H1 (cell line): Measurements from ENCODE around the gene KLHDC8A. TPM values are rescaled to one million over a fixed set of nuclear protein-coding genes. Genes with fewer than 3 reads are reported as not detected.
A peak's percentile ranks its signal among the peaks of the same experiment; 100 is the strongest.

Experiments
- CTCF ChIA-PET: fragments of 300-600 bp; sonication (Branson Sonifier 250); formaldehyde crosslinking; loops from one replicate; lab custom pipeline; 2021; ENCODE audit not compliant: partially characterized antibody; lab: Charles Lee
- POLR2A ChIA-PET: fragments of 300-600 bp; sonication (Branson Sonifier 250); formaldehyde crosslinking; loops from one replicate; lab custom pipeline; 2021; ENCODE audit warnings: inconsistent platforms; ENCODE audit not compliant: partially characterized antibody; lab: Charles Lee
- DNase-seq, 2 experiments: peaks; one replicate each; pipeline versions ENCODE4 v3.0.0 to v3.0.0-alpha.2; 2010 to 2022; ENCODE audit warnings: low spot score in 2 of 2, low read depth in 1 of 2, mixed read lengths in 1 of 2
- FAIRE-seq: peaks from 2 replicates; lab custom pipeline; 2011; peaks lifted over from hg19 to GRCh38; lab: Jason Lieb, UNC
- H2AFZ ChIP-seq: 2 replicates; pipeline ENCODE4 v1.8.1; 2012; ENCODE audit warnings: low read length, inconsistent platforms
- H2AK5ac ChIP-seq: 2 replicates; pipeline ENCODE4 v1.6.1; 2013; ENCODE audit warnings: low read depth, low read length
- H2BK120ac ChIP-seq: replicated peaks from 2 replicates; pipeline ENCODE3; 2013; ENCODE audit warnings: low read depth, low read length, inconsistent platforms
- H2BK12ac ChIP-seq: 2 replicates; pipeline ENCODE4 v1.6.1; 2013; ENCODE audit warnings: low read depth, low read length
- H2BK15ac ChIP-seq: 2 replicates; pipeline ENCODE4 v1.6.1; 2013; ENCODE audit warnings: low read length
- H2BK20ac ChIP-seq: 2 replicates; pipeline ENCODE4 v1.6.1; 2013; ENCODE audit warnings: low read length
- H2BK5ac ChIP-seq: 2 replicates; pipeline ENCODE4 v1.6.1; 2013; ENCODE audit warnings: low read depth, low read length
- H3K14ac ChIP-seq: 2 replicates; pipeline ENCODE4 v1.6.1; 2013; ENCODE audit warnings: inconsistent platforms; ENCODE audit not compliant: insufficient read length
- H3K18ac ChIP-seq: 2 replicates; pipeline ENCODE4 v1.6.1; 2013; ENCODE audit warnings: low read length; ENCODE audit errors: extremely low read depth
- H3K23ac ChIP-seq: 2 replicates; pipeline ENCODE4 v1.6.1; 2013; ENCODE audit warnings: inconsistent platforms; ENCODE audit not compliant: insufficient read length
- H3K23me2 ChIP-seq: 2 replicates; pipeline ENCODE4 v1.6.1; 2013; ENCODE audit warnings: low read depth, low read length
- H3K27ac ChIP-seq: 2 replicates; pipeline ENCODE4 v1.6.1; 2011; ENCODE audit warnings: low read depth, low read length, inconsistent platforms
- H3K27me3 ChIP-seq, 4 experiments: replicated peaks in 1 of 4; 1 replicate in 1 of 4; 2 replicates in 3 of 4; pipeline versions ENCODE4 v1.6.1 to v1.8.1; 2011 to 2013; ENCODE audit warnings: low read length in 3 of 4, mild to moderate bottlenecking in 3 of 4, inconsistent platforms in 2 of 4, mixed read lengths in 2 of 4, moderate library complexity in 1 of 4; ENCODE audit not compliant: control insufficient read depth in 3 of 4, insufficient read depth in 3 of 4; ENCODE audit errors: extremely low read depth in 1 of 4
- H3K36me3 ChIP-seq, 4 experiments: 2 replicates each; pipeline versions ENCODE4 v1.6.1 to v1.8.1; 2011 to 2013; ENCODE audit warnings: mild to moderate bottlenecking in 4 of 4, low read length in 3 of 4, moderate library complexity in 2 of 4, control low read depth in 1 of 4, inconsistent platforms in 1 of 4; ENCODE audit not compliant: insufficient read depth in 4 of 4, control insufficient read depth in 2 of 4
- H3K4ac ChIP-seq: replicated peaks from 2 replicates; pipeline ENCODE3; 2013; ENCODE audit warnings: low read length, low read depth, mixed read lengths, inconsistent platforms; ENCODE audit not compliant: insufficient read length
- H3K4me1 ChIP-seq, 4 experiments: replicated peaks in 1 of 4; 1 replicate in 1 of 4; 2 replicates in 3 of 4; pipeline versions ENCODE4 v1.6.1 to v1.8.1; 2011 to 2013; ENCODE audit warnings: low read length in 3 of 4, inconsistent platforms in 2 of 4, mixed read lengths in 1 of 4; ENCODE audit not compliant: insufficient read depth in 4 of 4, control insufficient read depth in 3 of 4
- H3K4me2 ChIP-seq, 2 experiments: 2 replicates each; pipeline versions ENCODE4 v1.6.1 to v1.8.1; 2011 to 2013; ENCODE audit warnings: low read depth in 2 of 2, low read length in 2 of 2, control low read depth in 1 of 2, inconsistent platforms in 1 of 2, mild to moderate bottlenecking in 1 of 2; ENCODE audit not compliant: insufficient read depth in 1 of 2
- H3K4me3 ChIP-seq, 4 experiments: fragments of 200-600, 300-600 bp in 1 of 4; sonication (generic), shearing (Covaris generic), sonication (Bioruptor Twin) in 1 of 4; 2 replicates each; pipeline versions ENCODE4 v1.5.1 to v1.8.1; 2011 to 2016; ENCODE audit warnings: low read length in 4 of 4, low read depth in 3 of 4, control low read depth in 2 of 4, inconsistent platforms in 2 of 4, mild to moderate bottlenecking in 2 of 4, mixed read lengths in 1 of 4, moderate library complexity in 1 of 4; ENCODE audit not compliant: insufficient read depth in 2 of 4; ENCODE audit errors: extremely low read depth in 1 of 4
- H3K56ac ChIP-seq: replicated peaks from 2 replicates; pipeline ENCODE3; 2013; ENCODE audit warnings: low read depth, mild to moderate bottlenecking, mixed read lengths, low read length, inconsistent platforms; ENCODE audit not compliant: insufficient read length
- H3K79me1 ChIP-seq: 2 replicates; pipeline ENCODE4 v1.6.1; 2013; ENCODE audit warnings: low read depth, low read length, control low read depth
- H3K79me2 ChIP-seq, 2 experiments: 2 replicates each; pipeline versions ENCODE4 v1.6.1 to v1.8.1; 2012 to 2013; ENCODE audit warnings: low read length in 2 of 2, mild to moderate bottlenecking in 2 of 2, inconsistent platforms in 1 of 2; ENCODE audit not compliant: insufficient read depth in 2 of 2, control insufficient read depth in 1 of 2
- H3K9ac ChIP-seq, 4 experiments: replicated peaks in 1 of 4; 1 replicate in 1 of 4; 2 replicates in 3 of 4; pipeline versions ENCODE4 v1.6.1 to v1.8.1; 2011 to 2013; ENCODE audit warnings: low read depth in 3 of 4, low read length in 3 of 4, control low read depth in 2 of 4, mild to moderate bottlenecking in 2 of 4, moderate library complexity in 2 of 4, inconsistent platforms in 1 of 4; ENCODE audit errors: extremely low read depth in 1 of 4
- H3K9me3 ChIP-seq, 2 experiments: 2 replicates each; pipeline versions ENCODE4 v1.6.1 to v1.8.1; 2012 to 2013; ENCODE audit warnings: mild to moderate bottlenecking in 2 of 2, moderate library complexity in 2 of 2, control low read depth in 1 of 2, inconsistent platforms in 1 of 2, low read depth in 1 of 2, low read length in 1 of 2, mixed read lengths in 1 of 2; ENCODE audit not compliant: insufficient read depth in 2 of 2
- H4K20me1 ChIP-seq, 2 experiments: replicated peaks in 1 of 2; 2 replicates each; pipeline versions ENCODE3 to v1.8.1; 2011 to 2013; ENCODE audit warnings: inconsistent platforms in 2 of 2, low read length in 2 of 2, mild to moderate bottlenecking in 1 of 2; ENCODE audit not compliant: insufficient read depth in 2 of 2, control insufficient read depth in 1 of 2
- H4K5ac ChIP-seq: 2 replicates; pipeline ENCODE4 v1.6.1; 2013; ENCODE audit warnings: low read length, low read depth, mixed read lengths, inconsistent platforms; ENCODE audit not compliant: insufficient read length
- H4K8ac ChIP-seq: 2 replicates; pipeline ENCODE4 v1.8.0; 2013; ENCODE audit warnings: mild to moderate bottlenecking, moderate library complexity, low read length, inconsistent platforms; ENCODE audit not compliant: insufficient read depth; ENCODE audit errors: extremely low read depth
- H4K91ac ChIP-seq: replicated peaks from 2 replicates; pipeline ENCODE3; 2013; ENCODE audit warnings: low read length, mixed read lengths, inconsistent platforms; ENCODE audit not compliant: insufficient read length
- MAFK ChIP-seq: IDR thresholded peaks from 2 replicates; pipeline ENCODE4 v1.6.1; 2012; ENCODE audit warnings: low read depth, mild to moderate bottlenecking, improper control_type of control experiment, low read length
- MAX ChIP-seq: IDR thresholded peaks from 2 replicates; pipeline ENCODE4 v1.6.1; 2012; ENCODE audit warnings: inconsistent platforms
- WGBS, 2 experiments: shearing (Covaris generic) in 1 of 2; methylation state at CpG; one replicate each; pipeline versions ENCODE4 v1.1.6 to v1.1.7; 2013 to 2015; ENCODE audit warnings: low lambda C conversion rate in 2 of 2, mixed read lengths in 2 of 2, inconsistent platforms in 1 of 2, low coverage in 1 of 2, missing lambda C conversion rate in 1 of 2; ENCODE audit not compliant: insufficient replicate concordance in 2 of 2, insufficient coverage in 1 of 2, insufficient read length in 1 of 2; ENCODE audit errors: extremely low coverage in 1 of 2, missing lambda C conversion rate in 1 of 2; 5-methylcytosine and 5-hydroxymethylcytosine counted together
- polyA plus RNA-seq, 7 experiments: library from polyadenylated mRNA; depleted of rRNA in 3 of 7; stranded (reverse) in 5 of 7; unstranded in 2 of 7; fragments of >200 nt in 5 of 7; fragments of 200-250 nt in 2 of 7; gene quantifications; 1 replicate in 5 of 7; 2 replicates in 1 of 7; 4 replicates in 1 of 7; pipeline versions ENCODE4 v1.2.1 to v1.2.3, GENCODE V29; 2011 to 2013; ENCODE audit warnings: missing spikeins in 2 of 7, mixed read lengths in 2 of 7
- total RNA-seq: library from RNA; stranded (reverse); fragmentation: NEBNext Ultra II Directional; extraction: Animal tissue kit (Norgen Biotek cat#: 25700); gene quantifications from 2 replicates; pipeline ENCODE4 v1.2.1, GENCODE V29; 2021

Gene KLHDC8A
- total and polyA plus RNA-seq, 2 of the 8 experiments (the other 6 are each of a cell fraction or from before 2014, with no cell fraction given): 1.9 to 3.4 TPM

GRCh38 chr1:205342986-205343385 is 13.7 kb downstream of the KLHDC8A start:
- CTCF ChIA-PET: interaction anchor here (0.7 to 67.1 kb wide), 8 partner anchors 9 to 180 kb away, joined by 3 to 2424 read pairs (median 3); no protein-coding TSS in a partner anchor
- peak overlapping the region; percentile 82 to 93 for H3K4me2 ChIP-seq

More at GRCh38 chr1:205342986-205343385, 13.7 kb downstream of the KLHDC8A start:
- H4K20me1 ChIP-seq: no peaks in the 10 kb centered on the region
- 0 out of 2 replicates have a peak overlapping the region, but pooled peaks have one; percentile 7 for H2AFZ ChIP-seq
- H3K18ac ChIP-seq: peak overlapping the region; percentile 48; the same call in 1 of the 2 replicates
- TF ChIP-seq MAFK (no peak), MAX (peak; percentile 73)
- H3K56ac ChIP-seq: no peak overlapping the region
- H2BK12ac ChIP-seq: peak overlapping the region; percentile 87; the same call in 1 of the 2 replicates
- H3K23ac ChIP-seq: no peak overlapping the region
- POLR2A ChIA-PET: no interaction called here
- peaks cover 11 to 30% (median 29%) of the 10 kb centered on the region in 4 experiments for H3K27me3 ChIP-seq
- H3K27ac ChIP-seq: no peak overlapping the region
- H2AK5ac ChIP-seq: no peak overlapping the region
- peaks cover 9% of the 10 kb centered on the region; the same call in 1 of the 2 replicates for H3K23me2 ChIP-seq
- H4K8ac ChIP-seq: peak overlapping the region; percentile 66; the same call in 1 of the 2 replicates
- peaks cover 0 to 4% of the 10 kb centered on the region in 2 experiments; a peak in 1 of 4 replicates for H3K9me3 ChIP-seq
- H3K36me3 ChIP-seq: no peaks in the 10 kb centered on the region
- H2BK20ac ChIP-seq: no peak overlapping the region
- peak overlapping the region; percentile 31; the same call in 1 of the 2 replicates for H2BK15ac ChIP-seq
- H3K79me2 ChIP-seq: no peaks in the 10 kb centered on the region
- H3K4me3 ChIP-seq: peak overlapping the region; percentile 52 to 70 (median 56)
- no peak overlapping the region for H3K9ac ChIP-seq
- no peaks in the 10 kb centered on the region for H3K79me1 ChIP-seq
- FAIRE-seq (no peak), DNase-seq (no peak)
- H2BK120ac ChIP-seq: no peak overlapping the region
- H3K4ac ChIP-seq: peak overlapping the region; percentile 58
- no peak overlapping the region for H4K91ac ChIP-seq
- WGBS, 2 experiments: 69% methylated on average over 12 of the region's 12 CpGs; no CpG with 5 or more reads in 1 of the 2 experiments
- H2BK5ac ChIP-seq: no peak overlapping the region
- no peak overlapping the region for H3K14ac ChIP-seq
- no peak overlapping the region for H4K5ac ChIP-seq
- H3K4me1 ChIP-seq: peaks cover 0 to 5% (median 2%) of the 10 kb centered on the region in 4 experiments; a peak in 6 of 7 replicates
